Panc1 (cell line): ENCODE results near the gene AGR3.

Experiments used
- CTCF ChIP-seq: fragments of 450-650 bp; IDR thresholded peaks from 2 replicates; pipeline ENCODE4 v1.5.1; 2017; ENCODE audit warnings: mild to moderate bottlenecking
- POLR2AphosphoS5 ChIP-seq: IDR thresholded peaks from 2 replicates; pipeline ENCODE4 v1.6.1; 2012; ENCODE audit warnings: mild to moderate bottlenecking, low read depth, low read length, moderate library complexity

- TF ChIP-seq CTCF (no peak), POLR2AphosphoS5 (no peak)
Observed at GRCh38 chr7:16916105-16916639, 34.4 kb upstream of the AGR3 start.
